MCF 10A (cell line): ENCODE measurements around the gene GEMIN5. TPM values are rescaled to one million over a fixed set of nuclear protein-coding genes. Genes with fewer than 3 reads are reported as not detected.

Source experiments
- BruUV-seq: library from RNA; stranded (reverse); fragments of 400-500 nt; replicated peaks from 2 replicates; lab custom pipeline; 2021; lab: Mats Ljungman, UMichigan
- CTCF ChIA-PET: fragments of 300-600 bp; sonication (Branson Sonifier 250); formaldehyde crosslinking; extraction: SDS; loops from one replicate; lab custom pipeline; 2021; ENCODE audit warnings: antibody characterized with exemption, inconsistent platforms; lab: Yijun Ruan, JAX
- POLR2A ChIA-PET: fragments of 300-600, 350-650 bp; sonication (Branson Sonifier 250); formaldehyde crosslinking; extraction: SDS; loops from one replicate; lab custom pipeline; 2020; ENCODE audit warnings: antibody characterized with exemption, inconsistent platforms; lab: Yijun Ruan, JAX
- DNase-seq: peaks from one replicate; pipeline ENCODE4 v3.0.0-alpha.2; 2018; ENCODE audit not compliant: unreplicated experiment
- H3K27ac Mint-ChIP-seq: one replicate; pipeline ENCODE4 v1.8.0; 2022; ENCODE audit warnings: mild to moderate bottlenecking, low read depth, mixed read lengths; ENCODE audit not compliant: unreplicated experiment
- H3K27me3 Mint-ChIP-seq: one replicate; pipeline ENCODE4 v1.8.0; 2022; ENCODE audit warnings: mixed read lengths; ENCODE audit not compliant: insufficient read depth, unreplicated experiment
- H3K36me3 Mint-ChIP-seq: one replicate; pipeline ENCODE4 v1.8.0; 2022; ENCODE audit warnings: mild to moderate bottlenecking, moderate library complexity, mixed read lengths; ENCODE audit not compliant: insufficient read depth, unreplicated experiment
- H3K4me1 Mint-ChIP-seq: one replicate; pipeline ENCODE4 v1.8.0; 2022; ENCODE audit warnings: mixed read lengths; ENCODE audit not compliant: insufficient read depth, unreplicated experiment
- H3K4me3 Mint-ChIP-seq: one replicate; pipeline ENCODE4 v1.8.0; 2022; ENCODE audit warnings: mild to moderate bottlenecking, moderate library complexity, mixed read lengths; ENCODE audit not compliant: unreplicated experiment
- H3K9me3 Mint-ChIP-seq: one replicate; pipeline ENCODE4 v1.8.0; 2022; ENCODE audit warnings: mixed read lengths; ENCODE audit not compliant: unreplicated experiment
- CTCF ChIP-seq: fragments of 200-600 bp; IDR thresholded peaks from one replicate; pipeline ENCODE4 v1.8.0; 2022; ENCODE audit warnings: antibody characterized with exemption, mild to moderate bottlenecking; ENCODE audit not compliant: unreplicated experiment
- intact Hi-C: fragments of 100-400 bp; cut with micrococcal nuclease; formaldehyde crosslinking; loops from 2 replicates; pipeline ENCODE4 v1.14.1; 2022
- total RNA-seq: library from RNA; stranded (reverse); gene quantifications from 2 replicates; pipeline ENCODE4 v1.2.3, GENCODE V29; 2022

The GEMIN5 gene
- total RNA-seq, 1 experiment from 2014 or later = 34.5 TPM

GRCh38 chr5:154866841-154867240, 71.2 kb downstream of the GEMIN5 start:
- H3K27ac Mint-ChIP-seq = no peak overlapping the region
- ChIA-PET POLR2A (interaction anchor here (0.8 to 2.3 kb wide), 9 partner anchors 8 to 217 kb away, joined by 3 to 10 read pairs (median 4); partner anchors contain the start of genes CNOT8 and GEMIN5), CTCF (interaction anchor here (1.0 kb wide), 1 partner anchor 16 kb away, joined by 3 read pairs; the partner anchor contains the start of gene FAXDC2)
- H3K4me3 Mint-ChIP-seq = no peak overlapping the region
- DNase-seq = no peak
- no peaks in the 10 kb centered on the region for H3K9me3 Mint-ChIP-seq
- no TSS peak for BruUV-seq
- H3K4me1 Mint-ChIP-seq = peaks cover 24% of the 10 kb centered on the region
- H3K27me3 Mint-ChIP-seq = no peaks in the 10 kb centered on the region
- no peak for TF ChIP-seq CTCF
- intact Hi-C loops = no loop called here
- peaks cover 97% of the 10 kb centered on the region for H3K36me3 Mint-ChIP-seq

GRCh38 chr5:154865466-154866184, 72.4 kb downstream of the GEMIN5 start:
- intact Hi-C loops = no loop called here
- TF ChIP-seq CTCF = no peak
- Mint-ChIP-seq H3K27ac (peak overlapping the region; percentile 19), H3K36me3 (peaks cover 85% of the 10 kb centered on the region), H3K27me3 (no peaks in the 10 kb centered on the region), H3K4me3 (no peak overlapping the region), H3K9me3 (no peaks in the 10 kb centered on the region), H3K4me1 (peaks cover 29% of the 10 kb centered on the region)
- BruUV-seq = no TSS peak
- POLR2A ChIA-PET = interaction anchor here (1.5 kb wide), 1 partner anchor 20 kb away, joined by 3 read pairs; no protein-coding TSS in a partner anchor
- peak; percentile 44 for DNase-seq
- CTCF ChIA-PET = interaction anchor here (0.8 to 1.2 kb wide), 2 partner anchors 44 to 223 kb away, joined by 3 read pairs; no protein-coding TSS in a partner anchor

- no peak for TF ChIP-seq CTCF
- H3K4me3 Mint-ChIP-seq = no peak overlapping the region
- ChIA-PET CTCF (interaction anchor here (0.6 to 1.9 kb wide), 8 partner anchors 14 to 791 kb away, joined by 3 to 5 read pairs (median 3); no protein-coding TSS in a partner anchor), POLR2A (interaction anchor here (0.6 to 1.2 kb wide), 3 partner anchors 13 to 31 kb away, joined by 3 to 6 read pairs (median 3); partner anchors contain the start of gene FAXDC2)
- peaks cover 47% of the 10 kb centered on the region for H3K4me1 Mint-ChIP-seq
- H3K9me3 Mint-ChIP-seq = no peaks in the 10 kb centered on the region
- no peaks in the 10 kb centered on the region for H3K27me3 Mint-ChIP-seq
- intact Hi-C loops = no loop called here
- H3K36me3 Mint-ChIP-seq = peaks cover 65% of the 10 kb centered on the region
- no peak overlapping the region for H3K27ac Mint-ChIP-seq
- no TSS peak for BruUV-seq
- DNase-seq = no peak
These were observed 74.5 kb downstream of the GEMIN5 start for GRCh38 chr5:154863291-154864080.
